CD4-positive, CD25-positive, alpha-beta regulatory T cell (primary cell): ENCODE data around the gene PMEPA1. TPM values are rescaled to one million over a fixed set of nuclear protein-coding genes. Genes with fewer than 3 reads are reported as not detected.
A peak's percentile ranks its signal among the peaks of the same experiment; 100 is the strongest.

Experiments used
- ATAC-seq, 2 donors: fragments of 150-1000 bp; cut with Tn5 transposase; one replicate each; pipeline ENCODE4 v1.10.0; 2021; ENCODE audit warnings: low read depth in 2 of 2, moderate number of reproducible peaks in 2 of 2, moderate library complexity in 1 of 2
- DNase-seq, 3 donors: peaks; one replicate each; pipeline versions ENCODE4 v3.0.0 to v3.0.0-alpha.2; 2012 to 2022; ENCODE audit warnings: mixed read lengths in 1 of 3
- H3K27ac ChIP-seq: one replicate; pipeline ENCODE4 v1.7.0; 2013; ENCODE audit warnings: mild to moderate bottlenecking, low read length; ENCODE audit not compliant: insufficient read depth, poor library complexity, severe bottlenecking
- H3K27me3 ChIP-seq: one replicate; pipeline ENCODE4 v1.7.0; 2013; ENCODE audit warnings: low read length; ENCODE audit not compliant: control insufficient read depth, insufficient read depth
- H3K36me3 ChIP-seq: one replicate; pipeline ENCODE4 v1.7.0; 2013; ENCODE audit warnings: mild to moderate bottlenecking, low read length, moderate library complexity; ENCODE audit not compliant: control insufficient read depth, insufficient read depth
- H3K4me1 ChIP-seq: 2 replicates; pipeline ENCODE4 v1.7.0; 2013; ENCODE audit warnings: mild to moderate bottlenecking, low read length; ENCODE audit not compliant: insufficient read depth, control insufficient read depth, poor library complexity, severe bottlenecking
- H3K4me3 ChIP-seq: one replicate; pipeline ENCODE4 v1.7.0; 2013; ENCODE audit warnings: low read depth, mild to moderate bottlenecking, low read length, moderate library complexity
- H3K9me3 ChIP-seq, 2 experiments: 1 replicate in 1 of 2; 2 replicates in 1 of 2; pipeline ENCODE4 v1.7.0; 2013; ENCODE audit warnings: low read length in 2 of 2, mild to moderate bottlenecking in 1 of 2, moderate library complexity in 1 of 2; ENCODE audit not compliant: control insufficient read depth in 2 of 2
- H3K27ac Mint-ChIP-seq, 3 donors: one replicate each; pipeline ENCODE4 v1.8.0; 2020 to 2022; ENCODE audit warnings: mild to moderate bottlenecking in 3 of 3, mixed read lengths in 3 of 3, moderate library complexity in 2 of 3
- H3K27me3 Mint-ChIP-seq: one replicate; pipeline ENCODE4 v1.8.0; 2022; ENCODE audit warnings: mild to moderate bottlenecking, mixed read lengths
- H3K36me3 Mint-ChIP-seq: one replicate; pipeline ENCODE4 v1.8.0; 2020; ENCODE audit warnings: mixed read lengths
- H3K4me1 Mint-ChIP-seq, 4 donors: one replicate each; pipeline ENCODE4 v1.8.0; 2020 to 2022; ENCODE audit warnings: mixed read lengths in 4 of 4, mild to moderate bottlenecking in 1 of 4
- H3K4me3 Mint-ChIP-seq, 4 donors: one replicate each; pipeline ENCODE4 v1.8.0; 2020 to 2022; ENCODE audit warnings: mild to moderate bottlenecking in 4 of 4, mixed read lengths in 4 of 4, moderate library complexity in 3 of 4
- H3K9me3 Mint-ChIP-seq, 7 donors: one replicate each; pipeline ENCODE4 v1.8.0; 2020 to 2022; ENCODE audit warnings: mixed read lengths in 7 of 7, mild to moderate bottlenecking in 3 of 7, moderate library complexity in 2 of 7
- polyA plus RNA-seq, 4 donors: library from polyadenylated mRNA; unstranded; fragments of 300-500 nt; fragmentation: Illumina TruSeq; gene quantifications; one replicate each; pipeline ENCODE4 v1.2.3, GENCODE V29; 2021
- total RNA-seq: library from RNA; stranded (reverse); gene quantifications from one replicate; pipeline ENCODE4 v1.2.3, GENCODE V29; 2022

PMEPA1 gene
- total and polyA plus RNA-seq, 5 donors from 2014 or later = 0.36 to 4.0 (median 0.86) TPM

DNA sequence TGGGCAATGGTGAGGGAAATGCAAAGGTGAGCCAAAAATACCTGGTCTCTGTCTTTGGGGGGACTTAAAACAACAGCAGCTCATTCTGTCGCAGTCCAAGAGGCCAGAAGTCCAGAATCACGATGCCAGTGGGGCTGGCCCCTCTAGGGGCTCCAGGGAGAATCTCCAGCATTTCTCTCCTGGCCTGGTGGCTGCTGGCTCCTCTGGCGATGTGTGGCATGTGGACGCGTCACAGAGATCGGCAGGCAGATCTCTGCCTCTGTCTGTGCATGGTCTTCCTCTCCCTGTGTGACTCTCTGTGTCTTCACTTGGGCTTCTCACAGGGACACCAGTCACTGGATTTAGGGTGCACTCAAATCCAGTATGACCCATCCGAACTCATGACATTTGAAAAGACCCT, 14.0 kb upstream of the PMEPA1 start:
- no peak overlapping the region for H3K4me3 ChIP-seq
- Mint-ChIP-seq H3K4me1 (peaks cover 0 to 4% (median 1%) of the 10 kb centered on the region in 4 donors), H3K36me3 (no peaks in the 10 kb centered on the region), H3K9me3 (peaks cover 0 to 4% (median 0%) of the 10 kb centered on the region in 7 donors), H3K27ac (no peak overlapping the region), H3K4me3 (no peak overlapping the region), H3K27me3 (peaks cover 16% of the 10 kb centered on the region)
- no peaks in the 10 kb centered on the region for H3K36me3 ChIP-seq
- H3K4me1 ChIP-seq = peaks cover 5% of the 10 kb centered on the region
- DNase-seq = no peak
- peaks cover 4% of the 10 kb centered on the region for H3K27me3 ChIP-seq
- H3K9me3 ChIP-seq = no peaks in the 10 kb centered on the region
- no peak for ATAC-seq
- no peak overlapping the region for H3K27ac ChIP-seq

DNA sequence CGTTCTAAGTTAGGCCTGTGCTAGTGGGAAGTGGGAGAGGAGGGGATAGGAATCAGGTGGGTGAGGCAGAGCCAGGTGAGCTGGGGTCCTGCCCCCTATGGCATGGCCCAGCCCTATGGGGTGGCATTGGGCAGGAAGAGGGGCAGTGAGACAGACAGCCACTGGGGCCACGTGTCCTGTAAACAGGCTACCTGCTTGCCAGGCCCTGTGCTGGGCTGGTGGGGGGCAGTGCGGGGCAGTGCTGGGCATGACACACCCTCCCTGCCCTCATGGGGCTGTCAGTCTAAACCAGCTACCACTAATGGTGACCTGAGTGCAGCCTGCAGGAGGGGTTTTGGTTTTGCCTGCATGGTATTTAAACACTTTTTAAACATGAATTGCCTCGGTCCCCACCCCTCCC, 10.1 kb upstream of the PMEPA1 start:
- Histone ChIP-seq H3K36me3 (no peaks in the 10 kb centered on the region), H3K4me1 (peaks cover 11% of the 10 kb centered on the region), H3K27ac (no peak overlapping the region), H3K4me3 (no peak overlapping the region), H3K9me3 (no peaks in the 10 kb centered on the region), H3K27me3 (no peaks in the 10 kb centered on the region)
- Mint-ChIP-seq H3K4me1 (peaks cover 0 to 9% (median 5%) of the 10 kb centered on the region in 4 donors), H3K36me3 (no peaks in the 10 kb centered on the region), H3K4me3 (no peak overlapping the region), H3K9me3 (peaks cover 0 to 4% (median 0%) of the 10 kb centered on the region in 7 donors), H3K27ac (no peak overlapping the region), H3K27me3 (peaks cover 11% of the 10 kb centered on the region)
- DNase-seq (no peak), ATAC-seq (no peak)

DNA sequence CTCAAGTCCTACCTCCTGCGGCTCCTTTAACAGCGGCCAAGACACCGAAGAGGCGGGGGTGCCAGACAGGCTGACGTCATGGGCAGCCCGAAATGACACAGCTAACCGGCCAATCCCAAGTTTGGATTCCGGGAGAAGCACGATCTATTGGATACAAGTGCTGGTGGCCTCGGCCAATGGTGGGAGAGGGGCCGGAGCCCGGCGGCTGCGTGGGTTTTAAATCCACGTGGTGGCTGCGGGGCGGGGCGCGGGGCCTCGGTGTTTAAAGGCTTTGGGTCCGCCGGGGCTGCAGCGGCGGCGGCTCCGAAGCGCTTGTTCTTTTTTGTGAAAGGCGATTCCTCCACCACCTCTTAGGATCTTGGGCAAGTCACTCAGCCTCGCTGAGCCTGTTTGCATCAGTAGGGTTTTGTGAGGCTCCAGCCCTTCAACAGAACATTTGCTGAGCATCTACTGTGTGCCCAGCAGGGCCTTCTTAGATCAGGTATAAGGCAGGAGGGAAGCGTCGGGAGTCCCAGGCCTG, 8.7 kb upstream of the PMEPA1 start:
- Histone ChIP-seq H3K4me3 (peak overlapping the region; percentile 34), H3K36me3 (no peaks in the 10 kb centered on the region), H3K27ac (peak overlapping the region; percentile 5), H3K4me1 (peaks cover 11% of the 10 kb centered on the region), H3K27me3 (no peaks in the 10 kb centered on the region), H3K9me3 (no peaks in the 10 kb centered on the region)
- Mint-ChIP-seq H3K4me3 (peak overlapping the region in 3 of 4 donors; percentile 70 to 76 (median 71)), H3K27ac (peak overlapping the region in 1 of 3 donors; percentile 47), H3K27me3 (peaks cover 4% of the 10 kb centered on the region), H3K4me1 (peaks cover 0 to 9% (median 5%) of the 10 kb centered on the region in 4 donors), H3K9me3 (peaks cover 0 to 4% (median 0%) of the 10 kb centered on the region in 7 donors), H3K36me3 (no peaks in the 10 kb centered on the region)
- DNase-seq = peak; percentile 81 to 95 (median 84)
- peak; percentile 95 to 96 for ATAC-seq

DNA sequence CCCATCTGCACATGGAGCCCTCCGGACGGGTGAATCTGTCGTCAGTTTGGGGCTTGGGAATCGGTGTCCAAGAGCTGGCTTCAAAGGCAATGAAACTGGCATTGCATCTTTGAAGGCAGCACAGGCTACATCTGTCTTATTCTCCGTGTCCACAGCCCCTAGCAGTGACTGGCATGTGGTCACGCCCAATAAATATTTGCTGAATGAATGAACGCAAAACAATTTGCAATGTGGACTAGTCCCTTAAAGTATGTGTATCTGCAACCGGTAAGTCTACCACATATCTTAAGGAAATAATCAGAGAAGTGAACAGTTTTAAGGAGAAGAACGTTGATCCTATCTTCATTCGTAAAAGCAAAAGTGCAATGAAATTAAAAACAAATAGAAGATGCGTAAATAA, 8.0 kb upstream of the PMEPA1 start:
- H3K27me3 Mint-ChIP-seq = peaks cover 4% of the 10 kb centered on the region
- peaks cover 0 to 13% (median 5%) of the 10 kb centered on the region in 4 donors for H3K4me1 Mint-ChIP-seq
- no peak for ATAC-seq
- Histone ChIP-seq H3K27ac (no peak overlapping the region), H3K27me3 (no peaks in the 10 kb centered on the region), H3K9me3 (no peaks in the 10 kb centered on the region), H3K4me3 (no peak overlapping the region), H3K36me3 (no peaks in the 10 kb centered on the region), H3K4me1 (peaks cover 11% of the 10 kb centered on the region)
- H3K9me3 Mint-ChIP-seq = peaks cover 0 to 2% (median 0%) of the 10 kb centered on the region in 7 donors
- no peak for DNase-seq
- no peaks in the 10 kb centered on the region for H3K36me3 Mint-ChIP-seq
- H3K27ac Mint-ChIP-seq = peak overlapping the region in 1 of 3 donors; percentile 1
- peak overlapping the region in 2 of 4 donors; percentile 21 to 39 for H3K4me3 Mint-ChIP-seq

DNA sequence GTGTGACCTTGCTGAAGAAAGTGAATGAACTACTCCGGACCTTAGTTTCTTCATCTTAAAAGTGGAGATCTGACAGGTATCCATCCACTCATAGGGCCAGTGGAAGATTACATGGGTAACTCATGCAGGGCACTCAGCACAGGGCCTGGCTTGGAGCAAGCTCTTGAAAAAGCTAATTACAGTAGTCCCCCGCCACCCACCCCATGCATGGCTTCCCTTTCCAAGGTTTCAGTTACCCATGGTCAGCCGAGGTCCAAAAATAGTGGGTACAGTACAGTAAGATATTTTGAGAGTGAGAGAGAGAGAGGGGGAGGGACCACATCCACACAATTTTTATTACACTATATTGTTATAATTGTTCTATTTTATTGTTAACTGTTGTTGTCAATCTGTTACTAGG, 7.1 kb upstream of the PMEPA1 start:
- DNase-seq = no peak
- no peak for ATAC-seq
- Mint-ChIP-seq H3K9me3 (no peaks in the 10 kb centered on the region), H3K4me3 (no peak overlapping the region), H3K36me3 (no peaks in the 10 kb centered on the region), H3K4me1 (peaks cover 0 to 20% (median 5%) of the 10 kb centered on the region in 4 donors), H3K27me3 (peaks cover 10% of the 10 kb centered on the region), H3K27ac (peak overlapping the region in 1 of 3 donors; percentile 79)
- no peak overlapping the region for H3K4me3 ChIP-seq
- H3K9me3 ChIP-seq = no peaks in the 10 kb centered on the region
- no peaks in the 10 kb centered on the region for H3K27me3 ChIP-seq
- H3K36me3 ChIP-seq = no peaks in the 10 kb centered on the region
- H3K4me1 ChIP-seq = peaks cover 11% of the 10 kb centered on the region
- no peak overlapping the region for H3K27ac ChIP-seq

DNA sequence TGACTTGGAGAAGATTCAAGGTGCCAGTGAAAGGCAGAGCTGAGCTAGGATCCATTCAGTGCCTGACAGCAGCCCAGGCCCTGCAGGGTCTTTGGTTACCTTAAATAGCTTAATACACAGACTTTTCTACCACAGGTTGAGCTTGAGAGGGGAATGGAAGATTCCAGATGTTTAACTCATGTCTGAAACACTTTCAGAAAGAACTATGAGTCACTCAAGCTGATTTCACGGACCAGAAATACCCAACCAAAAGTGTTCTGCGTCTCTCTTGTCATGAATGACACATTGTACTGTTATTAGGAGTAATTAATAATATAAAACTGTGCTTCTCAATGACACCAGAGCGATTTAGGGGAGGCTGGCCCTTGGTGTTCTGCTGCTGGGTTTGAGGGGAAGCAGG, 6.4 kb upstream of the PMEPA1 start:
- ATAC-seq = no peak
- Mint-ChIP-seq H3K4me3 (no peak overlapping the region), H3K4me1 (peaks cover under 1 to 24% (median 5%) of the 10 kb centered on the region in 4 donors), H3K36me3 (no peaks in the 10 kb centered on the region), H3K27me3 (peaks cover 10% of the 10 kb centered on the region), H3K27ac (peak overlapping the region in 1 of 3 donors; percentile 35), H3K9me3 (no peaks in the 10 kb centered on the region)
- DNase-seq = no peak
- Histone ChIP-seq H3K27me3 (no peaks in the 10 kb centered on the region), H3K9me3 (no peaks in the 10 kb centered on the region), H3K27ac (no peak overlapping the region), H3K4me3 (no peak overlapping the region), H3K36me3 (no peaks in the 10 kb centered on the region), H3K4me1 (peaks cover 14% of the 10 kb centered on the region)

DNA sequence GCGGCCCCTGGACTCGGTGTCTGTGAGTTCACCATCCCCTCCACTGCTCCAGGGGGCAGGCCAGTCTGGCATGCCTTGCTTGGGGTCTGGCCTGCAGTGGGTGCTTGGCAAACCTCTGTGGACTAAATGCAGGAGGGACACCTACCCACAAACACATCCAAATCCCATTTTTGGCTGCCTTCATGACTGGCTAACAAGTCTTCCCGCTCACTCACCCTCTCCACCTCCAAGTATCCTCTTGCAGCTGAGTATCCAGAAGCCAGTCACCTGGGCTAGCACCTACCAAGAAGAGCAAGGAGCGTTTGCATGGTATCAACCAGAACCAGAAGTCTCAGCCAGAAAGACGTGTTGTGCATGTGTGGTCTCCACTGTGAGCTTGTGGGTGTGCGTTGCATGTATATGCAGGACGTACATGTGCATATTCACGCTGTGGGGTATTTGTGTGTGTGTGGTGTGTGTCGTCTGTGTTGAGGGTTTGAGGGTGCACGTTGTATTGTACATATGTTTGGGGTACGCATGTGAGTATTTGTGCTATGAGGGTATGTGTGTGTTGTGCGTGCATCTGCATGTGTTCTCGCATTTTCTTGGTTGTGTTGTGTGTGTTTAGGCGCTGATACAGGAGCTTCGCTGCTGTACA, 5.6 kb upstream of the PMEPA1 start:
- Histone ChIP-seq H3K27ac (no peak overlapping the region), H3K27me3 (no peaks in the 10 kb centered on the region), H3K9me3 (no peaks in the 10 kb centered on the region), H3K4me3 (no peak overlapping the region), H3K36me3 (no peaks in the 10 kb centered on the region), H3K4me1 (peaks cover 22% of the 10 kb centered on the region)
- Mint-ChIP-seq H3K27me3 (peaks cover 18% of the 10 kb centered on the region), H3K9me3 (no peaks in the 10 kb centered on the region), H3K4me1 (peaks cover 5 to 32% (median 11%) of the 10 kb centered on the region in 4 donors), H3K4me3 (peak overlapping the region in 1 of 4 donors; percentile 13), H3K27ac (peak overlapping the region; percentile 27 to 35 (median 29)), H3K36me3 (no peaks in the 10 kb centered on the region)
- ATAC-seq = no peak
- no peak for DNase-seq
